Nephron progenitor cell (in vitro differentiated cells): ENCODE data around the gene ROBO2.
A peak's percentile ranks its signal among the peaks of the same experiment; 100 is the strongest.

Experiments used
- DNase-seq: peaks from one replicate; pipeline ENCODE4 v3.0.0; 2021
- H3K27ac Mint-ChIP-seq: 2 replicates; pipeline ENCODE4 v1.8.0; 2021; ENCODE audit warnings: mild to moderate bottlenecking, moderate library complexity, mixed read lengths
- H3K27me3 Mint-ChIP-seq: 2 replicates; pipeline ENCODE4 v1.8.0; 2021; ENCODE audit warnings: mild to moderate bottlenecking, low read depth, mixed read lengths; ENCODE audit not compliant: poor library complexity
- H3K36me3 Mint-ChIP-seq: 2 replicates; pipeline ENCODE4 v1.8.0; 2021; ENCODE audit warnings: low read depth, mixed read lengths
- H3K4me1 Mint-ChIP-seq: 2 replicates; pipeline ENCODE4 v1.8.0; 2021; ENCODE audit warnings: mixed read lengths
- H3K4me3 Mint-ChIP-seq: 2 replicates; pipeline ENCODE4 v1.8.0; 2021; ENCODE audit warnings: mild to moderate bottlenecking, moderate library complexity, mixed read lengths
- H3K9me3 Mint-ChIP-seq: 2 replicates; pipeline ENCODE4 v1.8.0; 2021; ENCODE audit warnings: mild to moderate bottlenecking, moderate library complexity, mixed read lengths
- TF ChIP-seq, protein P1 (sequence below): fragments of 200-600 bp; sonication (generic); IDR thresholded peaks from 2 replicates; pipeline ENCODE4 v1.5.0; 2021; ENCODE audit warnings: antibody characterized with exemption

ROBO2 gene

DNA sequence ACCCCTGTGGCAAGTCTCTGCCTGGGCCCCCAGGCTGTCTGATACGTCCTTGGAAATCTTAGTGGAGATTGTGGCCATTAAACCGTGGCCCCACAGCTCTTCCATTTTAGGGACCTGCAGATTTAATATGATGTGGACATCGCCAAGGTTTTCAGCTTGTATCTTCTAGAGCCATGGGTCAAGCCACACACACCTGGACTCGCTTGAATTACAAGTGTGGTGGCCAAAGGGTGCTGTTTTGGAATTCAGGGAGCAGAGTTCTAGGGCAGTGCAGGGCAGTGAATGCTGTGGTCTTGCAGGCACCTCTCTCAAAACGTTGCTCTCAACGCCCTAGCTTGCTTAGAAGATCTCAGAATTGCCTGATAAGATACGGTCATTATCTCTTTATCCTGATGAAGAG, 211.2 kb downstream of the ROBO2 start:
- no peak for DNase-seq
- peaks cover 38% of the 10 kb centered on the region for H3K4me1 Mint-ChIP-seq
- no peak overlapping the region for H3K27ac Mint-ChIP-seq
- H3K4me3 Mint-ChIP-seq: no peak overlapping the region
- H3K27me3 Mint-ChIP-seq: peaks cover 3% of the 10 kb centered on the region
- H3K9me3 Mint-ChIP-seq: no peaks in the 10 kb centered on the region
- TF ChIP-seq, protein P1, sequence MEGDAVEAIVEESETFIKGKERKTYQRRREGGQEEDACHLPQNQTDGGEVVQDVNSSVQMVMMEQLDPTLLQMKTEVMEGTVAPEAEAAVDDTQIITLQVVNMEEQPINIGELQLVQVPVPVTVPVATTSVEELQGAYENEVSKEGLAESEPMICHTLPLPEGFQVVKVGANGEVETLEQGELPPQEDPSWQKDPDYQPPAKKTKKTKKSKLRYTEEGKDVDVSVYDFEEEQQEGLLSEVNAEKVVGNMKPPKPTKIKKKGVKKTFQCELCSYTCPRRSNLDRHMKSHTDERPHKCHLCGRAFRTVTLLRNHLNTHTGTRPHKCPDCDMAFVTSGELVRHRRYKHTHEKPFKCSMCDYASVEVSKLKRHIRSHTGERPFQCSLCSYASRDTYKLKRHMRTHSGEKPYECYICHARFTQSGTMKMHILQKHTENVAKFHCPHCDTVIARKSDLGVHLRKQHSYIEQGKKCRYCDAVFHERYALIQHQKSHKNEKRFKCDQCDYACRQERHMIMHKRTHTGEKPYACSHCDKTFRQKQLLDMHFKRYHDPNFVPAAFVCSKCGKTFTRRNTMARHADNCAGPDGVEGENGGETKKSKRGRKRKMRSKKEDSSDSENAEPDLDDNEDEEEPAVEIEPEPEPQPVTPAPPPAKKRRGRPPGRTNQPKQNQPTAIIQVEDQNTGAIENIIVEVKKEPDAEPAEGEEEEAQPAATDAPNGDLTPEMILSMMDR: no peak
- no peaks in the 10 kb centered on the region for H3K36me3 Mint-ChIP-seq

DNA sequence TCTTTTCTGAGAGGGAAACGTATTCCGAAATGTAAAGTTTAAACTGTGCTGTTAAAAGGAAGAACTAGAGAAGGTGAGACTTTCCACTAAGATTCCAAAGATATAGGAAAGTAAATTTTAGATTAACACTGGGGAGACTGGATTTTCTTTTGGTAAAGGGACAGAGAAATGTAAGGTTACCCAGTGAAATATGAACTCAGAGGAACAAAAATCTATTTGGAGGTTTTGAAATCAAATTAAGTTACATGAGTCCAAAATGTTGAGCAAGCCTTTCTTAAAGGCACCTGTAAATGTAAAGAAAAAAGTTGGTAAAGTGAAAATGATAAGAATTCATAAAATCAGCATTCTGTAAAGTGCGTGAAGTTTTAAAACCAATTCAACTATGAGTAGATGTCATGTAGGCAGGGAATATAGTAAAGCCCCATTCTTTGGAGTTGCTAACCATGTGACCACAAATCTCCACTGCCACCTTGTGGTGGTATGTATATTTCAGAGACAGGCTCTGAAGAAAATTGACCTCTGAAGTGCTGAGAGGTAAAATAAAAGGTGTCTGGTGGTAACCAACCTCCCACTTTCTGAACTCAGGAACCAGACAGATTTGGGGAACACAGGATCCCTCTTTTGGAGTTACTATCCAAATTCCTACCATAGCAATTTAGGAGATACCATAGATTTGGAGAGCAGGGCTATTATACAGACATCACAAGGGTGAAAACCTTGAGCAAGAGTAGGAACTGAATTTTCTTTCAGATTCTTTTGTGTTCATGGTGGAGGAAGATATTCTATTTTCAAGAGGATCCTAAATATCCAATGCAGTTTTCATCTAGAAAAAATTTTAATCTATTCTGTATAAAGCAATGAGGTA, 215.3 kb downstream of the ROBO2 start:
- Mint-ChIP-seq H3K4me1 (peaks cover 49% of the 10 kb centered on the region), H3K27ac (peak overlapping the region; percentile 53), H3K27me3 (peaks cover 2% of the 10 kb centered on the region), H3K9me3 (peaks cover 10% of the 10 kb centered on the region), H3K4me3 (peak overlapping the region; percentile 60), H3K36me3 (peaks cover 11% of the 10 kb centered on the region)
- DNase-seq: peak; percentile 50
- TF ChIP-seq, protein P1: peak; percentile 77

DNA sequence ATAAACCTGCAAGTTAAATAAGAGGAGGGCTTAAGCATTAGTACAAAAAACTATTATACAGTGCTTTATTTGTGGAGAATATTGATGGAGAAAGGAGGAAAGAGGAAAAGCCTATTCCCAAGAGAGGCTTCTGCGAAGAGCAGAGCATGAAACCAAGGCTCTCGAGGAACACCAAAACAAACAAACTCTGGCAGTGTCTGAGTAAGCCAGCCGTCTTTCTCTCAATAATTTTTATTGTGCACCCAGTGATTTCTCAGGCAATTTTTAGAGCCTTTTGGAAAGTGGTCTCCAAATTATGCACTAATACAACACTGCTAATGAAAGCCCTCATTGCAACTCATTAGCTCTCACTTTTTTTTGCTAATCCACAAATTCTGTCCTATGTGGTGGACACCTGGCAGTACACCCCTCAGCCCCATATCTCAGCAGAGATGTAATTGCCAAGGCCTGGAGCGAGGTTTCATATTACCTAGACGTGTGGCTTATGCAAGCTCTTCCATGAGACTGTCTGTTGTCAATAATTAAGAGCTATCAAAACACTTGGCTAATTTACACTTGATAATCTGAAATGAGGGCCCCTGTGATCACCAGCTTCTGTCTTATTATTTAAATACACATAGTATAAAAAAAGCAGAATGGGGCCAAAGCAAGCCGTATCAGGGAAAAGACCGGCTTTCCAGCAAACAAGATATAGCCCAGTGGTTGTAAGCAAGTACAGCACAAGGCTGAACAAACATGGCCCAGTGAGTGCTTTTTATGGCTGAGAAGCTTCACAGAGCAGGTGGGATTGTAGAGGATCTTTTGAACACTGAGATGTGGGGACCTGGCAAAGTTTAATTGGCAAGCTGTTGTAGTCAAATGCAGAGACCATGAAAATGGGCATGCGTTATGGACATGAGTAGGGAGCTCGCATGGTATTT, 216.9 kb downstream of the ROBO2 start:
- Mint-ChIP-seq H3K4me3 (peak overlapping the region; percentile 24), H3K9me3 (peaks cover 10% of the 10 kb centered on the region), H3K27ac (peak overlapping the region; percentile 79), H3K36me3 (peaks cover 11% of the 10 kb centered on the region), H3K4me1 (peaks cover 61% of the 10 kb centered on the region), H3K27me3 (peaks cover 2% of the 10 kb centered on the region)
- TF ChIP-seq, protein P1: no peak
- DNase-seq: no peak

DNA sequence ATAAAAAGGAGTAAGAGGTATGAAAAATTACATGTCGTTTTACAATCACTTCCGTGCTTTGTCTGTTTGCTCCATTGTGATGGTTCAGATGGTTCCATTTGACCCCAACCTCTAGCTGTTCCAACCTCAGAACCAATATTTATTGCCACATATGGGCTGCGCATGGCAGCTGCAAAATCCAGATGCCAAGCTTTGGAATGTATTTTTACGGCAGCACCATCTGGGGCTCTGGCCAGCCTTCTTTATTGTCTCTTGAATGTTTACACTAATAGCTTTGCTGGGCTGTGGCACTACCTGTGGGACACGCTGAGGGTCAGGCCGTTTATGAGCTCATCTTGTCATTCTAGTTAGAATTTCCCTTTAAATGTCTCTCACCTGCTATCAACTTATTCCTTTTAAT, 219.8 kb downstream of the ROBO2 start:
- TF ChIP-seq, protein P1: no peak
- H3K4me1 Mint-ChIP-seq: peaks cover 62% of the 10 kb centered on the region

DNA sequence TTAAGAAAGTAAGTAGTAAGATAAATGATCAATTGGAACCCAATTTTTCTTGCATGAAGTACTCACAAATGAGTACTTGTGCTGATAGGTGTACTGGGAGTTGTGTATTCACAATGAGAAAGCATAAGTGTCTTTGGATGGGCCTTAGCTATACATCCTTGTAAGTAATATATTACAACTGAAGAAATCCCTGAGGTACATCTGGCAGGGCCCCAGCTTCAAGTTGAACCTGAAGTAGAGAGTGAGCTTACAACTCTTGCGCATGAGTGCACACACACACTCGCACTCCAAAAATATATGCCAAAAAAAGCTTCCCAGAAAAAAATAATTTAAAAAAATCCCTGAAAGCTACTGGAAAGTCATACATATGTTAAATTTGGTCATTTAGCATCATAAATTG, 222.5 kb downstream of the ROBO2 start:
- peaks cover 42% of the 10 kb centered on the region for H3K4me1 Mint-ChIP-seq
- no peak for DNase-seq
- H3K36me3 Mint-ChIP-seq: peaks cover 11% of the 10 kb centered on the region
- H3K9me3 Mint-ChIP-seq: peaks cover 10% of the 10 kb centered on the region
- H3K4me3 Mint-ChIP-seq: no peak overlapping the region
- H3K27ac Mint-ChIP-seq: no peak overlapping the region
- TF ChIP-seq, protein P1: no peak
- H3K27me3 Mint-ChIP-seq: no peaks in the 10 kb centered on the region

More for the DNA sequence above, 219.8 kb downstream of the ROBO2 start:
- Mint-ChIP-seq H3K27ac (no peak overlapping the region), H3K4me3 (no peak overlapping the region), H3K27me3 (peaks cover 2% of the 10 kb centered on the region), H3K9me3 (peaks cover 10% of the 10 kb centered on the region), H3K36me3 (peaks cover 11% of the 10 kb centered on the region)
- no peak for DNase-seq
